Measurements from ENCODE around the gene RNF146. TPM values are rescaled to one million over a fixed set of nuclear protein-coding genes. Genes with fewer than 3 reads are reported as not detected.

Gene RNF146, protein sequence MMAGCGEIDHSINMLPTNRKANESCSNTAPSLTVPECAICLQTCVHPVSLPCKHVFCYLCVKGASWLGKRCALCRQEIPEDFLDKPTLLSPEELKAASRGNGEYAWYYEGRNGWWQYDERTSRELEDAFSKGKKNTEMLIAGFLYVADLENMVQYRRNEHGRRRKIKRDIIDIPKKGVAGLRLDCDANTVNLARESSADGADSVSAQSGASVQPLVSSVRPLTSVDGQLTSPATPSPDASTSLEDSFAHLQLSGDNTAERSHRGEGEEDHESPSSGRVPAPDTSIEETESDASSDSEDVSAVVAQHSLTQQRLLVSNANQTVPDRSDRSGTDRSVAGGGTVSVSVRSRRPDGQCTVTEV
- 10 to 100 TPM; 23.0 to 34.8 (median 25.4) TPM for total RNA-seq
- 51.0 TPM for total RNA-seq (2013)

DNA sequence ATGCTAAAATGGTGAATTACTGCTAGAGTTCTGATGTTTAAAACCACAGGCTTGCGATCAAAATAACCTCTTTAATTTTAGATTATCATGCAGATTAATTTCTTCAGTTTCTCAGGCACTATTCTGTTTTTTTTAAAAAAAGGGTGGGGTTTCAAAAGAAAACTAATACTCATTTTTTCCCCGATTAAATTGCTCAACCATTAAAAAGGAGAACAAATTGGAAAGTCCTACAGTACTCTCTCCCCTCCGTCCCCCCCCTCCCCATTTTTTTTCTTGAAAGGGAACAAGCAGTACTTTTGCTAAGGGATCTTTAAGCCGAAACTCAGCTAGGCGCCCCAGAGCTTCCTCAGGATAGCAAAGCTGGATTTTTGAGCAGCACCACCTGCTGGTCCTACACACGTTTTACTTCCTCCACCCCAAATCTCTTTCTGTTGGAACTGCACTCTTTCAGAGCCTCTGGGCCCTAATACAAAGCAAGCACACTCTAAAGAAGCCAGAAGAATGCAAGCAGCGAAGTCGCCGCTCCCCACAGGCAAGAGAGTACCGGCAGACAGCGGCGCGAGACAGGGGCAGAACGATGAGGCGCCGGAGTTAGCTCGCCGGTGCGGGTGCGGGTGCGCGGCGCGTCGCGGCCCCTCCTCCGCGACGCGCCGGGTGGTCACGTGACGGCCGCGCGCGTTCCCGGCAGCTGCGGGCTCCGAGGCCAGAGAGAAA, at the start of gene RNF146:
RNF146 (plus strand) TSS at position 687 of the 714 bp plus-strand sequence. CDS start 13,475 bp downstream, outside the sequence.
- DNase-seq: peak; percentile 78 to 85
- peaks cover 6% of the 10 kb centered on the region for H3K36me3 Mint-ChIP-seq
- intact Hi-C loops (cut with micrococcal nuclease): loop anchor here (1.0 to 10.0 kb wide), 3 partner anchors 77 to 1482 kb away; partner anchors contain the start of gene ECHDC1
- WGBS (ENCODE audit: insufficient coverage): 0% methylated on average over 39 of the region's 40 CpGs
- ATAC-seq: peak; percentile 75 to 88 (median 83)
- Histone ChIP-seq H3K27ac (ENCODE audit: low read length) (peak within 1 kb of the TSS; percentile 98), H3K36me3 (ENCODE audit: control insufficient read depth, insufficient read depth, low read length) (no peaks in the 10 kb centered on the region), H3K4me1 (ENCODE audit: control insufficient read depth, insufficient read depth, low read length) (no peaks in the 10 kb centered on the region), H3K4me3 (ENCODE audit: low read length) (peak within 1 kb of the TSS; percentile 95), H3K9me3 (ENCODE audit: control insufficient read depth, insufficient read depth, low read length) (no peaks in the 10 kb centered on the region), H3K27me3 (ENCODE audit: control insufficient read depth, insufficient read depth, low read length) (no peaks in the 10 kb centered on the region)
- peaks cover 34 to 42% of the 10 kb centered on the region in 2 donors for H3K4me1 Mint-ChIP-seq
- TF ChIP-seq, protein P1, sequence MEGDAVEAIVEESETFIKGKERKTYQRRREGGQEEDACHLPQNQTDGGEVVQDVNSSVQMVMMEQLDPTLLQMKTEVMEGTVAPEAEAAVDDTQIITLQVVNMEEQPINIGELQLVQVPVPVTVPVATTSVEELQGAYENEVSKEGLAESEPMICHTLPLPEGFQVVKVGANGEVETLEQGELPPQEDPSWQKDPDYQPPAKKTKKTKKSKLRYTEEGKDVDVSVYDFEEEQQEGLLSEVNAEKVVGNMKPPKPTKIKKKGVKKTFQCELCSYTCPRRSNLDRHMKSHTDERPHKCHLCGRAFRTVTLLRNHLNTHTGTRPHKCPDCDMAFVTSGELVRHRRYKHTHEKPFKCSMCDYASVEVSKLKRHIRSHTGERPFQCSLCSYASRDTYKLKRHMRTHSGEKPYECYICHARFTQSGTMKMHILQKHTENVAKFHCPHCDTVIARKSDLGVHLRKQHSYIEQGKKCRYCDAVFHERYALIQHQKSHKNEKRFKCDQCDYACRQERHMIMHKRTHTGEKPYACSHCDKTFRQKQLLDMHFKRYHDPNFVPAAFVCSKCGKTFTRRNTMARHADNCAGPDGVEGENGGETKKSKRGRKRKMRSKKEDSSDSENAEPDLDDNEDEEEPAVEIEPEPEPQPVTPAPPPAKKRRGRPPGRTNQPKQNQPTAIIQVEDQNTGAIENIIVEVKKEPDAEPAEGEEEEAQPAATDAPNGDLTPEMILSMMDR (IDR thresholded peaks at IDR 0.05): peak; percentile 69
- peaks cover 0 to 4% of the 10 kb centered on the region in 2 donors for H3K27me3 Mint-ChIP-seq (ENCODE audit: low read depth in 2 of 2)
- peak within 1 kb of the TSS; percentile 96 for H3K27ac Mint-ChIP-seq
- peak within 1 kb of the TSS; percentile 99 for H3K4me3 Mint-ChIP-seq
- no peaks in the 10 kb centered on the region for H3K9me3 Mint-ChIP-seq

DNA sequence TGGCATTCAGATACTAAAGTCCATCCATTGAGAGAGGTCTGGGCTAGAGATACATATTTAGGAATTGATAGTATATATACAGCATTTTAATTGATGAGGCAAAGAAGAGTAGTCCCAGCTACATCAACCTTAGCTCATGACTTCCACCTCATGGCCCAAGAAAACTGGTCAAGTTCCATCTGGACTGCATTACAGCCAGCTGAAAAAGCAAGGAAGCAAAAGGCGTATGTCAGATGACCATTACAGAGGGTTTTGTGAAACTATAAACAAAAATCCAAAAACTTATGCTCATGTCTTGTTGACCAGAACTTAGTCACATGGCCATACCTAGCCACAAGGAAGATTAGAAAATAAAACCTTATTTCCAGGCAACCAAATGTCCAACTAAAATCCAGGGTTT, 46.8 kb upstream of the RNF146 start:
- WGBS (ENCODE audit: insufficient coverage): 85% methylated on average over 1 of the region's 1 CpG
- no peaks in the 10 kb centered on the region for H3K4me1 Mint-ChIP-seq
- TF ChIP-seq, protein P1 (IDR thresholded peaks at IDR 0.05): no peak
- H3K36me3 Mint-ChIP-seq: no peaks in the 10 kb centered on the region
- intact Hi-C loops (cut with micrococcal nuclease): no loop called here
- no peaks in the 10 kb centered on the region for H3K9me3 Mint-ChIP-seq
- no peaks in the 10 kb centered on the region for H3K36me3 ChIP-seq (ENCODE audit: control insufficient read depth, insufficient read depth, low read length)
- no peaks in the 10 kb centered on the region for H3K9me3 ChIP-seq (ENCODE audit: control insufficient read depth, insufficient read depth, low read length)
- peaks cover 5 to 7% of the 10 kb centered on the region in 2 donors for H3K27me3 Mint-ChIP-seq (ENCODE audit: low read depth in 2 of 2)
- no peak overlapping the region for H3K4me3 ChIP-seq (ENCODE audit: low read length)
- no peak overlapping the region for H3K27ac Mint-ChIP-seq
- no peak overlapping the region for H3K27ac ChIP-seq (ENCODE audit: low read length)
- no peaks in the 10 kb centered on the region for H3K27me3 ChIP-seq (ENCODE audit: control insufficient read depth, insufficient read depth, low read length)
- no peak overlapping the region for H3K4me3 Mint-ChIP-seq
- ATAC-seq (no peak), DNase-seq (no peak)
- H3K4me1 ChIP-seq (ENCODE audit: control insufficient read depth, insufficient read depth, low read length): no peaks in the 10 kb centered on the region

DNA sequence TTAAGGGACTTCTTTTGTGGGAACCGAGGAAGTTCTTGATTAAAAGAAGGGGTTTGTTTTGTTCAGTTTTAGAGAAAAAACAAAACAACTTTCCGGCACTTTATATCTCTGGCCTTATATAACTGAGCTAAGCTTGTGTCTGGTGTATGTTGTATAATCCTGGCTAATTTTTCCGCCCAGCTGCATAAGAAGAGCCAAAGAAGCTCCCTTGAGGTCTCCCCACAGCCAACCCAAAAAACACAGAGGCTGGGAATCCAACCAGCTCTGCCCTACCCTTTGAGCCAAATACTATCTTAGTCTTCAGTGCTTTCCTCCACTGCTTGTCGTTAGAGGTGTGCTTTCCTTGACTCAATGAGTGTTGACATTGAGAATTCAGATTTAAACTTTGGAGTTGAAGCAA, 45.5 kb upstream of the RNF146 start:
- no peaks in the 10 kb centered on the region for H3K9me3 ChIP-seq (ENCODE audit: control insufficient read depth, insufficient read depth, low read length)
- no peak overlapping the region for H3K4me3 ChIP-seq (ENCODE audit: low read length)
- no peaks in the 10 kb centered on the region for H3K4me1 ChIP-seq (ENCODE audit: control insufficient read depth, insufficient read depth, low read length)
- 92% methylated on average over 4 of the region's 4 CpGs for WGBS (ENCODE audit: insufficient coverage)
- DNase-seq: no peak
- Mint-ChIP-seq H3K4me3 (no peak overlapping the region), H3K9me3 (no peaks in the 10 kb centered on the region), H3K36me3 (no peaks in the 10 kb centered on the region), H3K27ac (no peak overlapping the region), H3K4me1 (no peaks in the 10 kb centered on the region), H3K27me3 (ENCODE audit: low read depth in 2 of 2) (peaks cover 5 to 7% of the 10 kb centered on the region in 2 donors)
- intact Hi-C loops (cut with micrococcal nuclease): no loop called here
- TF ChIP-seq, protein P1 (IDR thresholded peaks at IDR 0.05): no peak
- no peaks in the 10 kb centered on the region for H3K27me3 ChIP-seq (ENCODE audit: control insufficient read depth, insufficient read depth, low read length)
- ATAC-seq: no peak
- no peak overlapping the region for H3K27ac ChIP-seq (ENCODE audit: low read length)
- H3K36me3 ChIP-seq (ENCODE audit: control insufficient read depth, insufficient read depth, low read length): no peaks in the 10 kb centered on the region
